Activated CD4-positive, alpha-beta T cell treated with anti-CD3 and anti-CD28 coated beads, Interleukin-2, amount 10 ng/mL, durations not matched to agents 24 days and 14 days (primary cell): ENCODE results near the gene GVQW3. TPM values are rescaled to one million over a fixed set of nuclear protein-coding genes. Genes with fewer than 3 reads are reported as not detected.

ENCODE experiments used
- DNase-seq: peaks from one replicate; pipeline ENCODE4 v3.0.0; 2022
- H3K27ac Mint-ChIP-seq: one replicate; pipeline ENCODE4 v1.8.0; 2022; ENCODE audit warnings: mild to moderate bottlenecking, mixed read lengths
- H3K27me3 Mint-ChIP-seq: one replicate; pipeline ENCODE4 v1.8.0; 2022; ENCODE audit warnings: mixed read lengths
- H3K36me3 Mint-ChIP-seq: one replicate; pipeline ENCODE4 v1.8.0; 2022; ENCODE audit warnings: low read depth, mild to moderate bottlenecking, mixed read lengths
- H3K4me1 Mint-ChIP-seq: one replicate; pipeline ENCODE4 v1.8.0; 2021; ENCODE audit warnings: mixed read lengths
- H3K4me3 Mint-ChIP-seq: one replicate; pipeline ENCODE4 v1.8.0; 2022; ENCODE audit warnings: mild to moderate bottlenecking, moderate library complexity, mixed read lengths
- H3K9me3 Mint-ChIP-seq: one replicate; pipeline ENCODE4 v1.8.0; 2021; ENCODE audit warnings: mixed read lengths
- intact Hi-C: fragments of 100-400 bp; cut with micrococcal nuclease; formaldehyde crosslinking; loops from one replicate; pipeline ENCODE4 v1.15.1; 2023
- total RNA-seq: library from RNA; stranded (reverse); gene quantifications from 2 replicates; pipeline ENCODE4 v1.2.3, GENCODE V29; 2022

GVQW3 gene
- 3.7 and 4.3 TPM in 2 replicates for total RNA-seq

DNA sequence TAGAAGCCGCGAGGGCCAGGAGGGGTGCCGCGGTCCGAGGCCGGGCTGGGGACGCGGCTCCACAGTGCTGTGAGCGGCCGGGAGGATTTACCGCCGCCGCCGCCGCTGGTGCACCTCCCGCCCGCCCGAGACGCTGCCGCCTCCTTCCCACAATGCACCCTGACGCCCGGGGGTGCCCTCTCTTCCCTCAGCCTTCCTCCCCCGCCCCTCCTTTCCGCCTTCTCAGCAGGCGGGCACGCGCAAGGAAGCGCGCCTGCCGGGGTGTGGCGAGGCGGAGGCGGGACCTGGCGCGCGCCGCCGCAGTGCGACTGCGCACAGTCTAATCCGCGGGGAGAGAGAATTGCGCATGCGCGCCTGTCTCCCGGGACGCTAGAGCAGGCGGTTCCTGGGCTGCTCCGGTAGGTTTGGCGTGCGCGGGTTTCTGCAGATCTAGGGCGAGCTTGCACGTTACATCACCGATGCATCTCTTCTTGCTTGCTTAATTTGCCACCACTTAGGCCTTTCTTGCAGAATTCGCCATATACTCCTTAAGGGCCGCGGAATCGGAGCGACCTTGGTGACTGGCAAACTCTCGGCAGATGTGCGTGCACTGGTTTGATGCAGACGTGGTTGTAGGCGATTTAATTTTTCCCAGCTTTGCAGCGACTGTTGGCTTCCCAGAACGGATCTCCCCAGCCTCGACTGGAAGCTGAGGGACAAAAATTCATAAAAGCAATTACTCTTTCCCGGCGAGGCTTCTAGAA, at the start of gene GVQW3, which contains the start of gene THAP12:
GVQW3 (plus strand) TSS at position 347 of the 743 bp plus-strand sequence. CDS start 506 bp downstream, outside the sequence.
THAP12 (minus strand) TSS at position 156 of the 743 bp plus-strand sequence. CDS start 296 bp downstream, outside the sequence.
- DNase-seq = peak; percentile 99
- peak within 1 kb of the TSS; percentile 95 for H3K4me3 Mint-ChIP-seq
- intact Hi-C loops = loop anchor here (1.0 to 10.0 kb wide), 6 partner anchors 10 to 424 kb away; no protein-coding TSS in a partner anchor
- no peaks in the 10 kb centered on the region for H3K9me3 Mint-ChIP-seq
- no peaks in the 10 kb centered on the region for H3K27me3 Mint-ChIP-seq
- peaks cover 13% of the 10 kb centered on the region for H3K36me3 Mint-ChIP-seq
- H3K27ac Mint-ChIP-seq = peak within 1 kb of the TSS; percentile 91
- H3K4me1 Mint-ChIP-seq = peaks cover 40% of the 10 kb centered on the region

DNA sequence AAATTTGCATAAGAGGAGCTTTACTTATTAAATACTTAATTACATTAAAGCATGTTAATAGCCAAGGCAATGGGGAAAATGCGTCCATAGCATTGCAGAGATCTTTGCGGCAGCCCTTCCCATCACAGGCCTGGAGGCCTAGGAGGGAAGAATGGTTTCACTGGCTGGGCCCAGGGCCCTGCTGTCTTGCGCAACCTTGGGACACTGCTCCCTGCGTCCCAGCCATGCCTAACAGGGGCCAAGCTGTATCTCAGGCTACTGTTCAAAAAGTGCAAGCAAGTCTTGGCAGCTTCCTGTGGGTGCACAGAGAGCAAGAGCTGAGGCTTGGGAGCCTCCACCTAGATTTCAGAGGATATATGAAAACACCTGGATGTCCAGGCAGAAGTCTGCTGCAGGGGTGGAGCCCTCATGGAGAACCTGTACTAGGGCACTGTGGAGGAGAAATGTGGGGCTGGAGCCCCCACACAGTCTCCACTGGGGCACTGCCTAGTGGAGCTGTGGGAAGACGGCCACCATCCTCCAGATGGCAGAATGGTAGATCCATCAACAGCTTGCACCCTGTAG, 46.2 kb upstream of the GVQW3 start:
- peaks cover 13% of the 10 kb centered on the region for H3K9me3 Mint-ChIP-seq
- no peak for DNase-seq
- H3K4me3 Mint-ChIP-seq = no peak overlapping the region
- intact Hi-C loops = no loop called here
- H3K36me3 Mint-ChIP-seq = peaks cover 8% of the 10 kb centered on the region
- no peaks in the 10 kb centered on the region for H3K27me3 Mint-ChIP-seq
- no peak overlapping the region for H3K27ac Mint-ChIP-seq
- H3K4me1 Mint-ChIP-seq = peaks cover 19% of the 10 kb centered on the region

DNA sequence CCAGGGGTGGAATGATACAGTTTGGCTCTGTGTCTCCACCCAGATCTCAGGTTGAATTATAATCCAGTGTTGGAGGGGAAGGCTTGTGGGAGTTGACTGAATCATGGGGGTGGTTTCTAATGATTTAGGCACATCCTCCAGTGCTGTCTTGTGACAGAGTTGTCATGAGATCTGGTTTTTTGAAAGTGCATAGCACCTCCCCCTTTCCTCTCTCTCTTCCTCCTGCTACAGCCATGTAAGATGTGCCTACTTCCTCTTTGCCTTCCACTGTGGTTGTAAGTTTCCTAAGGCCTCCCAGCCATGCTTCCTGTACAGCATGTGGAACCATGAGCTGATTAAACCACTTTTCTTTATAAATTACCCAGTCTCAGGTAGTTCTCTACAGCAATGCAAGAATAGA, 45.3 kb upstream of the GVQW3 start:
- Mint-ChIP-seq H3K36me3 (peaks cover 8% of the 10 kb centered on the region), H3K9me3 (peaks cover 13% of the 10 kb centered on the region), H3K27me3 (no peaks in the 10 kb centered on the region), H3K4me3 (no peak overlapping the region), H3K4me1 (peaks cover 19% of the 10 kb centered on the region), H3K27ac (no peak overlapping the region)
- intact Hi-C loops = no loop called here
- DNase-seq = no peak

DNA sequence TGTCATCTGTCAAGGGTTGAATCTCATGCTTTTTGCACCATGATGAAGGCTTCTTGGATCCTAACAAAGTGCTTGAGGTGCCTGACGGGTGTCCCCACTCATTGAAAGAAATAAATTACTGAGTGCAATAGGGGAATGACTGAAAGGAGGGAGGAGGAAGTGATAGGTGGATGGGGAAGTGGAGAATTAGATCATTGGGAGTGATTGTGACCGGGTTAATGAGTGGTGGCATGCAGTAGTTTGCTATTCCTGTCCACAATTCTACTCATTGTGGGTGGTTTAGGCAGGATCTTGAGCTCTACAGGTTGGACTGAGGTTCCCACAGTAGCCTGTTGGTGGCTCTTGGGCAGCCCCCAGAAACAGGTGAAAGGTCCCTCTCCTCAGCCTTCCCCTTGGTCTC, 44.5 kb upstream of the GVQW3 start:
- H3K4me3 Mint-ChIP-seq = no peak overlapping the region
- intact Hi-C loops = no loop called here
- H3K9me3 Mint-ChIP-seq = peaks cover 13% of the 10 kb centered on the region
- no peak overlapping the region for H3K27ac Mint-ChIP-seq
- no peak for DNase-seq
- H3K4me1 Mint-ChIP-seq = peaks cover 22% of the 10 kb centered on the region
- H3K27me3 Mint-ChIP-seq = no peaks in the 10 kb centered on the region
- H3K36me3 Mint-ChIP-seq = peaks cover 8% of the 10 kb centered on the region

DNA sequence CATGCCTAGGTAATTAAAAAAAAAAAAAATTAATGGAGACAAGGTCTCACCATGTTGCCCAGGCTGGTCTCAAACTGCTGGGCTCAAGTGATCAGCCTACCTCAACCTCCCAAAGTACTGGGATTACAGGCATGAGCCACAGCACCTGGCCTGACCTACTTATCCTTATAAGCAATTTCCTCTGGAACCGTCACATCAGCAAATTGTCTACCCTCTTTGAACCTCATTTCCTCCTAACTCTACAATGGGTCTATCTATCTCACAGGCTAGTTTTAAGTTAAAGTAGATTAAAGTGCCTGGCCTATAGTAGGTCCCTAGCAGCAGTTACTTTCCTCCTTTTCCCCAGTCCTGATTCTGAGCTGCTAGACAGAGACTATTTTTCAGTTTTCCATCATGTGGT, 43.7 kb upstream of the GVQW3 start:
- peaks cover 13% of the 10 kb centered on the region for H3K9me3 Mint-ChIP-seq
- no peak overlapping the region for H3K27ac Mint-ChIP-seq
- peaks cover 22% of the 10 kb centered on the region for H3K4me1 Mint-ChIP-seq
- H3K4me3 Mint-ChIP-seq = no peak overlapping the region
- no peaks in the 10 kb centered on the region for H3K27me3 Mint-ChIP-seq
- DNase-seq = no peak
- intact Hi-C loops = no loop called here
- H3K36me3 Mint-ChIP-seq = peaks cover 8% of the 10 kb centered on the region

DNA sequence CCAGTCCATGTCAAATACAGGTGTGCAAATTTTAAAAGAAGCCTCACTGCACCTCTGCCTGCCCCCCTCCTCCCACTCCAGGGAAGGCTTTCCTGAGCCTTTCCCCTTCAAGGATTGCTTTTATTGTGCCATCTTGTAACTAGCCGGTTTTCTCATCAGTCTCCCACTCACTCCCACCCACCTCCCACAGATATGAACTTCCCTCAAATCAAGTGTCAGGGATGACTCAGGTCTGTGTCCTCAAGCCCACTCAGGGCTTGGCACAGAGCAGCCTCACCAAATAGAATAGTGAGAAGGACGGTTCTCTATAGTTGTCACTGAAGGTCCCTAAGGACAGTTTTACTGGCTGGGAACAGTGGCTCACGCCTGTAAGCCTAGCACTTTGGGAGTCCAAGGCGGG, 43.2 kb upstream of the GVQW3 start:
- H3K36me3 Mint-ChIP-seq = peaks cover 8% of the 10 kb centered on the region
- H3K4me3 Mint-ChIP-seq = no peak overlapping the region
- DNase-seq = no peak
- H3K27ac Mint-ChIP-seq = no peak overlapping the region
- H3K27me3 Mint-ChIP-seq = no peaks in the 10 kb centered on the region
- peaks cover 22% of the 10 kb centered on the region for H3K4me1 Mint-ChIP-seq
- intact Hi-C loops = loop anchor here (2.0 kb wide), 1 partner anchor 25 kb away; no protein-coding TSS in a partner anchor
- peaks cover 13% of the 10 kb centered on the region for H3K9me3 Mint-ChIP-seq

DNA sequence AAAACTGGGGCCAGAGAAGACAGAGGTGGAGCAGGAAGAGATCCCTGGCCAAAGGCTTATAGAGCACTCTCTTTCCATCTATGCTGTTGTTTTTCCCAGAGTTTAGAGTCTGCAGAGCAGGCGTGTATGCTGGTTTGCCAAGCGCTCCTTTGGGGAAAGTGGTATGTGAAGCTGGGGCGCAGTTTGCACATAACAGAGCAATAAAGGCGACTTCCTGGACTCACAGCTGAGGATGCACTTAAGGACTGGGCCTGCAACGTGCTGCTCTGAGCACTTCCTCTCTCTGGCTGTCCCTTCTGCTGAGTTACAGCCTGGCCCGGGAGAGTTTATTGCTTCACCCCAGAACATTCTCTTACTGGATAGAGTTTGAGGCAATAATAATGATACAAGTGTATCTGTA, 41.9 kb upstream of the GVQW3 start:
- DNase-seq = peak; percentile 68
- peaks cover 22% of the 10 kb centered on the region for H3K4me1 Mint-ChIP-seq
- H3K27ac Mint-ChIP-seq = peak overlapping the region; percentile 12

DNA sequence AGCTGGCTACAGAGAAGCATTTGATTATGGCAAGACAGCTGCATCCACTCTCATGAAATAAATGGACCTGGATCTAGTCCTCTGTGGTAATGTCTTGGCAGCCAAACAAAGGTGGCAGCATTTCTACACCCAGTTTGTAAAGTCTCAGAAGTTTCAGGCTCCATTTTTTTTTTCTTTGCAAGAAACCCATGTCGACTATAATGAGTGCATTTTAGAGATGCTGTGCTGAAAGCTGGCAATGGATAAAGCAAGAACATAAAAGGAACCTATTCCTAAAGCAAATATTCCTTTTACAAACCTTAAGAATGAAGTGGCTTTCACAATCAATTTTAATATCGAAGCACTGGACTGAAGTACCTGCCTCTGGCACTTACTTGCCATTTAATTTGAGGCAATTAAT, 33.7 kb upstream of the GVQW3 start:
- Mint-ChIP-seq H3K27ac (no peak overlapping the region), H3K27me3 (no peaks in the 10 kb centered on the region), H3K4me3 (no peak overlapping the region), H3K4me1 (no peaks in the 10 kb centered on the region), H3K36me3 (peaks cover 25% of the 10 kb centered on the region), H3K9me3 (no peaks in the 10 kb centered on the region)
- DNase-seq = no peak
- intact Hi-C loops = no loop called here

More for the DNA sequence above, 41.9 kb upstream of the GVQW3 start:
- Mint-ChIP-seq H3K4me3 (no peak overlapping the region), H3K36me3 (peaks cover 8% of the 10 kb centered on the region), H3K27me3 (no peaks in the 10 kb centered on the region), H3K9me3 (peaks cover 10% of the 10 kb centered on the region)
- intact Hi-C loops = loop anchor here (2.0 kb wide), 1 partner anchor 24 kb away; no protein-coding TSS in a partner anchor

DNA sequence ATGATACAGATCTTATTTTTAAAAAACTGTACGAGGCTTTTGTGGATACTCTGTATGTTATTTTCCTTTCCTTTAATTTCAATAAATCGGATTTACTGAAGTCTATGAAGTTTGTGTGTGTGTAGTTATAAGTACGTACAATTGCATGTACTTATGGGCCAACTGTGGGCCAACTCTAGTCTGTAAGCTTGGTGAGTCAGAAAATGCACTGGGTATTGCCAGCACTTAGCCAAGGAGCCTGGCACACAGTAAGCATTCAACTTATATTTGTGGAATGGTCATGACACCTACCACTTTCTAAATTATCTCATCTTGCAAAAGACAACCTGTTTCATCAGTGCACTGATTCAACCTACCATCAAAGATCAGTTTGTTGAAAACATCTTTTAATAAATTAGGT, 32.8 kb upstream of the GVQW3 start:
- no peak for DNase-seq
- no peaks in the 10 kb centered on the region for H3K9me3 Mint-ChIP-seq
- no peaks in the 10 kb centered on the region for H3K27me3 Mint-ChIP-seq
- H3K4me3 Mint-ChIP-seq = no peak overlapping the region
- no peak overlapping the region for H3K27ac Mint-ChIP-seq
- no peaks in the 10 kb centered on the region for H3K4me1 Mint-ChIP-seq
- H3K36me3 Mint-ChIP-seq = peaks cover 33% of the 10 kb centered on the region
- intact Hi-C loops = no loop called here

DNA sequence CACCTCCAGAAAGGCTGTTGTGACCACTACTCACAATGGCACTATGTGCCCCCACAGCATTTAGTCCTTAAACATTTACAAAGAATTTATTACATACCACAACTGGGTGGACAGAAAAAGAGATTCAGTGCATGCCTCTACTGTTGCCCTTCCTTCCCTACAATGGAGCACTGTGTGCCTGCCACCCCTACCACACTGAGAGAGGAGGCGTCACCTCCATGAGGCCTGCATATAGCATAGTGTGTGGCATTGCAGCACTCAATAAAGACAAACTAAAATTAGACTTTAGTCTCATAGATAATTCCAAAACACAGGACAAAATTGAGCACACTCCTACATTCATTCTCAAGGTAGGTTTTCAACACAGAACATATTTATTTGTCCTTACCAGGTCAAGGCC, 26.0 kb upstream of the GVQW3 start:
- DNase-seq = no peak
- intact Hi-C loops = no loop called here
- peaks cover 76% of the 10 kb centered on the region for H3K36me3 Mint-ChIP-seq
- H3K27ac Mint-ChIP-seq = no peak overlapping the region
- H3K27me3 Mint-ChIP-seq = no peaks in the 10 kb centered on the region
- H3K4me1 Mint-ChIP-seq = no peaks in the 10 kb centered on the region
- no peak overlapping the region for H3K4me3 Mint-ChIP-seq
- peaks cover 16% of the 10 kb centered on the region for H3K9me3 Mint-ChIP-seq

DNA sequence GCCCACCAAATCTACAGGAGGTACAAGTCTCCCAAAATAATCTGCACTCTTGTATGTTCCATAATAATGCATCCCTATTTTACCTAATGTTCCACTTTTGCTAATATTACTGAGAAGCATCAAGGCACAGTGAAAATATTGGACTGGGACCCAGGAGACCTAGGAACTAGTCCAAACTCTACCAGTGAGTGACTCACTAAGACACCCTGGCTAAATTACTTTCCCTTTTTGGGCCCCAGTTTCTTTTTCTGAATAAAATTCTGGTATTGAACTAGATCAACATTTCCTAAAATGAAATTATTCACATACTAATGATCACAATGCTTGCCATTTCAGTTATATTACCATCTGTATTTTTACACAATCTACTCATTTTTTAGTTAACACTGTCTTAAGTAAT, 19.7 kb upstream of the GVQW3 start:
- Mint-ChIP-seq H3K27ac (no peak overlapping the region), H3K36me3 (peaks cover 39% of the 10 kb centered on the region), H3K4me1 (peaks cover 15% of the 10 kb centered on the region), H3K4me3 (no peak overlapping the region), H3K9me3 (no peaks in the 10 kb centered on the region), H3K27me3 (no peaks in the 10 kb centered on the region)
- no peak for DNase-seq
- intact Hi-C loops = no loop called here

DNA sequence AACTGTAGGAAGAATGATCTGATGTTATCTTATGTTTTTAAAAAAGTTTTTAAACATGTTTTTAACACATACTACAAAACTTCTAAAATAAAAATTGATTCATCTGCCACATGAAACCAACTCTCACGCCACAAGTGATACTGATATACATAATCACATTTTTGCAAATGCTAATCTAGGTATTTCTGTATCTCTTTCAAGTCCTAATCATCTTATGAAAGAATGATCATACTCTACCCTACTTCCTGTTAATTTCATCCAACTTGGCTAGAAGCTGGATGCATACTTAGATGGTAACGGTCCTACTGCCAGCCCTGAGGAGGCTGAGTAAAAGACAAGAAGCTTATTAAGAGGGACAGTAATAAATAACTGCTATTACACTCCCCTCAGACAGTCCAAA, 19.3 kb upstream of the GVQW3 start:
- DNase-seq = no peak
- intact Hi-C loops = loop anchor here (2.0 kb wide), 1 partner anchor 23 kb away; no protein-coding TSS in a partner anchor
- Mint-ChIP-seq H3K4me3 (no peak overlapping the region), H3K9me3 (no peaks in the 10 kb centered on the region), H3K4me1 (peaks cover 15% of the 10 kb centered on the region), H3K27ac (no peak overlapping the region), H3K36me3 (peaks cover 36% of the 10 kb centered on the region), H3K27me3 (no peaks in the 10 kb centered on the region)

DNA sequence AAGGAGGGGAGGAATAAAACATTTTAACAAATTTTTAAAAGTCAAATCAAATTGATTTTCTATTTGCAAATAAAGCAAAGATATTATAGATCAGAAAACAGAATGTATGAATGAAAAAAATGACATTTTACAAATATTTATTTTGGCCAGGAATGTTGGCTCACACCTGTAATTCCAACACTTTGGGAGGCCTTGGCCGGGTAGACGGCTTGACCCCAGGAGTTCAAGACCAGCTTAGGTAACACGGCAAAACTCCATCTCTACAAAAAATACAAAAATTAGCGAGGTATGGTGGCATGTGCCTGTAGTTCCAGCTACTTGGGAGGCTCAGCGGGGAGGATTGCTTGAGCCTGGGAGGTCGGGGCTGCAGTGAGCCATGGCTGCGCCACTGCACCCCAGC, 18.4 kb upstream of the GVQW3 start:
- Mint-ChIP-seq H3K4me3 (no peak overlapping the region), H3K27ac (no peak overlapping the region), H3K9me3 (no peaks in the 10 kb centered on the region), H3K4me1 (peaks cover 15% of the 10 kb centered on the region), H3K36me3 (peaks cover 32% of the 10 kb centered on the region), H3K27me3 (no peaks in the 10 kb centered on the region)
- no peak for DNase-seq
- intact Hi-C loops = loop anchor here (2.0 kb wide), 1 partner anchor 24 kb away; no protein-coding TSS in a partner anchor

DNA sequence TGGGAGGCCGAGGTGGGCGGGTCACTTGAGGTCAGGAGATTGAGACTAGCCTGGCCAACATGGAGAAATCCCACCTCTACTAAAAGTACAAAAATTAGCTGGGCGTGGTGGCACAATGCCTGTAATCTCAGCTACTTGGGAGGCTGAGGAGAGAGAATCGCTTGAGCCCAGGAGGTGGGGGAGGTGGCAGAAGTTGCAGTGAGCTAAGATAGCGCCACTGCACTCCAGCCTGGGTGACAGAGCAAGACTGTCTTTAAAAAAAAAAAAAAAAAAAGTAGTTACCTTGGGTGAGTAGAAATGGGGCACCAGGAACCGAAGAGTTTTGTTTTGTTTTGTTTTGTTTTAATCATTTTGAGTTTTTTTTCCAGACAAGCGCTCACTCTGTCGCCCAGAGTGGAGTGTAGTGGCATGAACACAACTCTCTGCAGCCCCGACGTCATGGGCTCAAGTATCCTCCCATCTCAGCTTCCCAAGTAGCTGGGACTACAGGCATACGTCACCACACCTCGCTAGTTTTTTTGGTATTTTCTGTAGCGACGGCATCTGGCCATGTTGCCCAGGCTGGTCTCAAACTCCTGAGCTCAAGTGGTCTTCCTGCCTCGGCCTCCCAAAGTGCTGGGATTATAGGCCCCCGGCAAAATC, 16.0 kb upstream of the GVQW3 start:
- peaks cover 17% of the 10 kb centered on the region for H3K36me3 Mint-ChIP-seq
- no peaks in the 10 kb centered on the region for H3K27me3 Mint-ChIP-seq
- H3K4me1 Mint-ChIP-seq = peaks cover 20% of the 10 kb centered on the region

More for the DNA sequence above, 16.0 kb upstream of the GVQW3 start:
- intact Hi-C loops = no loop called here
- Mint-ChIP-seq H3K9me3 (no peaks in the 10 kb centered on the region), H3K4me3 (no peak overlapping the region), H3K27ac (no peak overlapping the region)
- peak; percentile 45 for DNase-seq
